ENCODE data around the gene CD300LG. TPM values are rescaled to one million over a fixed set of nuclear protein-coding genes. Genes with fewer than 3 reads are reported as not detected.

CD300LG gene
- polyA plus RNA-seq, 1 donor (not counting 4 experiments of a cell fraction or from before 2014, with no cell fraction given) = not detected

DNA sequence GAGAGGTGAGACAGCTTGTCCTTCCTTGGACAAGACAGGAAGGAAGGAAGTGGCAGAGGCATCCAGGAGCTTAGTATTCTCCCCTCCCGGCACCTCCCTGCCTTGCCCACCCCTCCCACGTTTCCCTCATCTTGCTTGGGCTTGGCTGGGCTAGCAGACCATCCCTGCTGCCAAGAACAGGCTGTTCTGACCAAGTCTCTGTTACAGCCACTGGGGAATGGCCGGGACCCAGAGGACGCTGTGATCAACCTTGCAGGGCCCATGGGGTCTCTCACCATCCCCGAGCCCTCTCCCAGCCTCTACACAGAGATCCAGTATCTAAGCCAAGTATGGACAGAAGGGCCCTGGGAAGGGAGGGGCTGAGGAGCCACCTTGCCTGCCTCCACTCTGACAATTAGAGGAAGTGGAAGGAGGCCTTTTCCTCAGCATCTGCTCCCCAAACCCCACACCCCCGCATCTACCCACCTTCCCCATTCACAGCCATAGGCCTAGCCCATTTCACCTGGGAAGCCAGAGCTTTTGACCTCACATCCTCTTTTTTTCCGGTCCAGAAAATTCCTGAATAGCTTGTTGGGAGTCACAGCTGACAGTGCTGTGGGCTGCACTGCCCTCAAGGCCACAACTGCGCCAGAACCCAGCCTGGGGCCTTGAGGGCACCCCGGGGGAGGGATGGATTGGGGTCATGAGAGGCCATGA lies 14.1 kb downstream of the CD300LG start:
- no peak for TF ChIP-seq EZH2 (IDR thresholded peaks at IDR 0.05; ENCODE audit: low read length)
- TF ChIP-seq, protein P1, sequence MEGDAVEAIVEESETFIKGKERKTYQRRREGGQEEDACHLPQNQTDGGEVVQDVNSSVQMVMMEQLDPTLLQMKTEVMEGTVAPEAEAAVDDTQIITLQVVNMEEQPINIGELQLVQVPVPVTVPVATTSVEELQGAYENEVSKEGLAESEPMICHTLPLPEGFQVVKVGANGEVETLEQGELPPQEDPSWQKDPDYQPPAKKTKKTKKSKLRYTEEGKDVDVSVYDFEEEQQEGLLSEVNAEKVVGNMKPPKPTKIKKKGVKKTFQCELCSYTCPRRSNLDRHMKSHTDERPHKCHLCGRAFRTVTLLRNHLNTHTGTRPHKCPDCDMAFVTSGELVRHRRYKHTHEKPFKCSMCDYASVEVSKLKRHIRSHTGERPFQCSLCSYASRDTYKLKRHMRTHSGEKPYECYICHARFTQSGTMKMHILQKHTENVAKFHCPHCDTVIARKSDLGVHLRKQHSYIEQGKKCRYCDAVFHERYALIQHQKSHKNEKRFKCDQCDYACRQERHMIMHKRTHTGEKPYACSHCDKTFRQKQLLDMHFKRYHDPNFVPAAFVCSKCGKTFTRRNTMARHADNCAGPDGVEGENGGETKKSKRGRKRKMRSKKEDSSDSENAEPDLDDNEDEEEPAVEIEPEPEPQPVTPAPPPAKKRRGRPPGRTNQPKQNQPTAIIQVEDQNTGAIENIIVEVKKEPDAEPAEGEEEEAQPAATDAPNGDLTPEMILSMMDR (optimal IDR thresholded peaks at IDR 0.05 in 1 of 3, IDR thresholded peaks at IDR 0.05 in 1 of 3, conservative IDR thresholded peaks at IDR 0.05 in 1 of 3; ENCODE audit: extremely low read depth in 1 of 3, insufficient read depth in 2 of 3, low read length in 3 of 3) = no peak
- Histone ChIP-seq H3K9me3 (ENCODE audit: control insufficient read depth, low read depth, low read length) (no peaks in the 10 kb centered on the region), H3K9me1 (ENCODE audit: control insufficient read depth, extremely low read depth, insufficient read depth, low read length) (no peaks in the 10 kb centered on the region), H4K20me1 (ENCODE audit: control insufficient read depth, extremely low read depth, insufficient read depth, low read length) (no peaks in the 10 kb centered on the region), H3K36me3 (ENCODE audit: control insufficient read depth in 2 of 2, extremely low read depth in 1 of 2, insufficient read depth in 2 of 2, low read length in 2 of 2) (no peaks in the 10 kb centered on the region), H3K27ac (ENCODE audit: control insufficient read depth, insufficient read depth, low read length) (no peak overlapping the region), H3K27me3 (ENCODE audit: control insufficient read depth, extremely low read depth, insufficient read depth, low read length) (peaks cover 24% of the 10 kb centered on the region), H3K4me1 (ENCODE audit: control insufficient read depth, extremely low read depth, insufficient read depth, low read length) (no peaks in the 10 kb centered on the region), H3K9ac (ENCODE audit: control insufficient read depth, extremely low read depth, insufficient read depth, low read length) (no peak overlapping the region), H2AFZ (ENCODE audit: control insufficient read depth, low read length) (no peak overlapping the region), H3K4me3 (ENCODE audit: control insufficient read depth in 2 of 3, extremely low read depth in 1 of 3, insufficient read depth in 2 of 3, low read depth in 1 of 3, low read length in 3 of 3) (no peak overlapping the region), H3K79me2 (ENCODE audit: control insufficient read depth, insufficient read depth, low read length) (no peaks in the 10 kb centered on the region), H3K4me2 (ENCODE audit: control insufficient read depth, extremely low read depth, insufficient read depth, low read depth, low read length) (no peak overlapping the region)
- FAIRE-seq (no peak), DNase-seq (ENCODE audit: low read depth, low spot score) (no peak)
- dilution Hi-C loops (cut with MboI; ENCODE audit: extremely low pct_ligation_motif_present, low sequenced_read_pairs) = no loop called here

DNA sequence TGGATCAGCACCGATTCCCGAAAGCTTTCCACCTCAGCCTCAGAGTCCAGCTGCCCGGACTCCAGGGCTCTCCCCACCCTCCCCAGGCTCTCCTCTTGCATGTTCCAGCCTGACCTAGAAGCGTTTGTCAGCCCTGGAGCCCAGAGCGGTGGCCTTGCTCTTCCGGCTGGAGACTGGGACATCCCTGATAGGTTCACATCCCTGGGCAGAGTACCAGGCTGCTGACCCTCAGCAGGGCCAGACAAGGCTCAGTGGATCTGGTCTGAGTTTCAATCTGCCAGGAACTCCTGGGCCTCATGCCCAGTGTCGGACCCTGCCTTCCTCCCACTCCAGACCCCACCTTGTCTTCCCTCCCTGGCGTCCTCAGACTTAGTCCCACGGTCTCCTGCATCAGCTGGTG lies 15.0 kb downstream of the CD300LG start:
- Histone ChIP-seq H3K4me1 (ENCODE audit: control insufficient read depth, extremely low read depth, insufficient read depth, low read length) (no peaks in the 10 kb centered on the region), H2AFZ (ENCODE audit: control insufficient read depth, low read length) (no peak overlapping the region), H4K20me1 (ENCODE audit: control insufficient read depth, extremely low read depth, insufficient read depth, low read length) (no peaks in the 10 kb centered on the region), H3K36me3 (ENCODE audit: control insufficient read depth in 2 of 2, extremely low read depth in 1 of 2, insufficient read depth in 2 of 2, low read length in 2 of 2) (no peaks in the 10 kb centered on the region), H3K79me2 (ENCODE audit: control insufficient read depth, insufficient read depth, low read length) (no peaks in the 10 kb centered on the region), H3K9ac (ENCODE audit: control insufficient read depth, extremely low read depth, insufficient read depth, low read length) (no peak overlapping the region), H3K9me1 (ENCODE audit: control insufficient read depth, extremely low read depth, insufficient read depth, low read length) (no peaks in the 10 kb centered on the region), H3K27ac (ENCODE audit: control insufficient read depth, insufficient read depth, low read length) (no peak overlapping the region), H3K9me3 (ENCODE audit: control insufficient read depth, low read depth, low read length) (no peaks in the 10 kb centered on the region), H3K4me2 (ENCODE audit: control insufficient read depth, extremely low read depth, insufficient read depth, low read depth, low read length) (no peak overlapping the region), H3K4me3 (ENCODE audit: control insufficient read depth in 2 of 3, extremely low read depth in 1 of 3, insufficient read depth in 2 of 3, low read depth in 1 of 3, low read length in 3 of 3) (no peak overlapping the region), H3K27me3 (ENCODE audit: control insufficient read depth, extremely low read depth, insufficient read depth, low read length) (peaks cover 22% of the 10 kb centered on the region)
- dilution Hi-C loops (cut with MboI; ENCODE audit: extremely low pct_ligation_motif_present, low sequenced_read_pairs) = no loop called here
- no peak for TF ChIP-seq EZH2 (IDR thresholded peaks at IDR 0.05; ENCODE audit: low read length)
- TF ChIP-seq, protein P1 (optimal IDR thresholded peaks at IDR 0.05 in 1 of 3, IDR thresholded peaks at IDR 0.05 in 1 of 3, conservative IDR thresholded peaks at IDR 0.05 in 1 of 3; ENCODE audit: extremely low read depth in 1 of 3, insufficient read depth in 2 of 3, low read length in 3 of 3) = no peak
- FAIRE-seq (no peak), DNase-seq (ENCODE audit: low read depth, low spot score) (no peak)
